HUES64 (cell line): ENCODE results near the gene SLC22A3.
"Not testable (repeated sequence)": the region's sequence is repeated elsewhere in the genome, so short reads cannot be mapped to it uniquely, and the experiment has no call there.

Source experiments
- H3K27ac ChIP-seq: 2 replicates; pipeline ENCODE4 v1.7.0; 2013; ENCODE audit warnings: low read depth, low read length, inconsistent platforms
- H3K27me3 ChIP-seq: 2 replicates; pipeline ENCODE4 v1.6.1; 2013; ENCODE audit warnings: mild to moderate bottlenecking, low read length; ENCODE audit not compliant: insufficient read depth
- H3K36me3 ChIP-seq: 2 replicates; pipeline ENCODE4 v1.6.1; 2013; ENCODE audit warnings: mild to moderate bottlenecking, low read length; ENCODE audit not compliant: insufficient read depth
- H3K4me1 ChIP-seq: 2 replicates; pipeline ENCODE4 v1.6.1; 2013; ENCODE audit warnings: mild to moderate bottlenecking, low read length, moderate library complexity; ENCODE audit not compliant: insufficient read depth
- H3K4me3 ChIP-seq: 2 replicates; pipeline ENCODE4 v1.5.1; 2013; ENCODE audit warnings: mild to moderate bottlenecking, low read length, moderate library complexity
- H3K9ac ChIP-seq: 2 replicates; pipeline ENCODE4 v1.6.1; 2013; ENCODE audit warnings: mild to moderate bottlenecking, low read depth, low read length
- H3K9me3 ChIP-seq: 2 replicates; pipeline ENCODE4 v1.6.1; 2013; ENCODE audit warnings: low read depth, low read length; ENCODE audit not compliant: insufficient read depth
- WGBS: fragments of 150-250, 120-280 bp; methylation state at CpG from one replicate; pipeline ENCODE4 v1.1.7; 2013; ENCODE audit warnings: missing lambda C conversion rate; 5-methylcytosine and 5-hydroxymethylcytosine counted together

The SLC22A3 gene

DNA sequence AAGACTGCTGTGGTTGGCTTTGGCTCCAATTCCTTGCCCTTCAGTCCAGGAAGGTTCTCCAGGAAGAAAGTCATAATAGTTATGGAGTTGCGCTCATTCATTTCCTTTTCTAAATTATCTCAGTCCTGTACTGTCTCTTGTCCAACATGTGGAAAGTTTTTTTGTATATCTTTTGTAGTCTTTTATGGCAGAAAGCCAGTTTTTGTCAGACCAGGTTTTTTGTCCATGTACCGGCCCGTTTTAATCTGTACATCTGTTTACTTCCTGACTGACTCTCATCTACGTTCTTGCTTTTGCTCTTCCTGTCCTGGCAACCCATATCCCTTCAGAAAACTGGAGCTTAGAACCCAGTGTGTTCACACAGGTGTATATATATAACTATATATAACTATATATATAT is 127.9 kb downstream of the SLC22A3 start:
- WGBS = 95% methylated on average over 3 of the region's 4 CpGs
- not testable (repeated sequence) for H3K9ac ChIP-seq, H3K36me3 ChIP-seq, H3K27me3 ChIP-seq, H3K9me3 ChIP-seq, H3K4me3 ChIP-seq, H3K4me1 ChIP-seq, H3K27ac ChIP-seq

- not testable (repeated sequence) for H3K4me1 ChIP-seq, H3K9ac ChIP-seq, H3K9me3 ChIP-seq, H3K27me3 ChIP-seq, H3K4me3 ChIP-seq, H3K27ac ChIP-seq
- H3K36me3 ChIP-seq = peaks cover 13% of the 10 kb centered on the region
- 91% methylated on average over 4 of the region's 4 CpGs for WGBS
Measured at GRCh38 chr6:160477072-160477471, 128.9 kb downstream of the SLC22A3 start.

GRCh38 chr6:160477901-160478300 is 129.7 kb downstream of the SLC22A3 start:
- H3K27ac ChIP-seq = no peak overlapping the region
- H3K27me3 ChIP-seq = no peaks in the 10 kb centered on the region
- H3K9me3 ChIP-seq = 0 out of 2 replicates have a peak, but pooled peaks cover 3% of the 10 kb centered on the region
- H3K4me3 ChIP-seq = no peak overlapping the region
- H3K36me3 ChIP-seq = peaks cover 20% of the 10 kb centered on the region
- WGBS = 96% methylated on average over 8 of the region's 8 CpGs
- H3K9ac ChIP-seq = no peak overlapping the region
- H3K4me1 ChIP-seq = no peaks in the 10 kb centered on the region

- peaks cover 15% of the 10 kb centered on the region for H3K36me3 ChIP-seq
- no peaks in the 10 kb centered on the region for H3K4me1 ChIP-seq
- no peaks in the 10 kb centered on the region for H3K9me3 ChIP-seq
- 95% methylated on average over 11 of the region's 11 CpGs for WGBS
- H3K4me3 ChIP-seq = no peak overlapping the region
- no peaks in the 10 kb centered on the region for H3K27me3 ChIP-seq
- H3K9ac ChIP-seq = no peak overlapping the region
- no peak overlapping the region for H3K27ac ChIP-seq
Measured at GRCh38 chr6:160487116-160487515, 138.9 kb downstream of the SLC22A3 start.

- 100% methylated on average over 1 of the region's 1 CpG for WGBS
- Histone ChIP-seq H3K9me3 (no peaks in the 10 kb centered on the region), H3K9ac (no peak overlapping the region), H3K4me3 (no peak overlapping the region), H3K36me3 (peaks cover 9% of the 10 kb centered on the region), H3K4me1 (no peaks in the 10 kb centered on the region), H3K27me3 (no peaks in the 10 kb centered on the region), H3K27ac (no peak overlapping the region)
Measured at GRCh38 chr6:160489091-160489490, 140.9 kb downstream of the SLC22A3 start.

- Histone ChIP-seq H3K27me3 (no peaks in the 10 kb centered on the region), H3K9me3 (no peaks in the 10 kb centered on the region), H3K9ac (no peak overlapping the region), H3K27ac (no peak overlapping the region), H3K4me1 (no peaks in the 10 kb centered on the region), H3K4me3 (no peak overlapping the region), H3K36me3 (peaks cover 8% of the 10 kb centered on the region)
- WGBS = 100% methylated on average over 3 of the region's 3 CpGs
Measured at GRCh38 chr6:160494576-160494975, 146.4 kb downstream of the SLC22A3 start.

GRCh38 chr6:160500639-160501038 is 152.5 kb downstream of the SLC22A3 start:
- Histone ChIP-seq H3K9me3 (0 out of 2 replicates have a peak, but pooled peaks cover 4% of the 10 kb centered on the region), H3K4me3 (no peak overlapping the region), H3K9ac (no peak overlapping the region), H3K36me3 (peaks cover 15% of the 10 kb centered on the region), H3K27me3 (no peaks in the 10 kb centered on the region), H3K27ac (no peak overlapping the region), H3K4me1 (no peaks in the 10 kb centered on the region)
- 88% methylated on average over 4 of the region's 4 CpGs for WGBS
